T-helper 2 cell treated with Interferon-gamma antibody and Interleukin-4, amounts not matched to agents 5 μg/mL and 100 μg/mL, for 36 hours (primary cell): ENCODE results near the gene ACOT11.

Source experiments
- DNase-seq: peaks from one replicate; pipeline ENCODE4 v3.0.0; 2021; ENCODE audit warnings: low spot score
- H3K27ac Mint-ChIP-seq: one replicate; pipeline ENCODE4 v1.8.0; 2021; ENCODE audit warnings: mild to moderate bottlenecking, mixed read lengths
- H3K27me3 Mint-ChIP-seq: one replicate; pipeline ENCODE4 v1.8.0; 2021; ENCODE audit warnings: low read depth, mixed read lengths
- H3K36me3 Mint-ChIP-seq: one replicate; pipeline ENCODE4 v1.8.0; 2021; ENCODE audit warnings: low read depth, mixed read lengths
- H3K4me1 Mint-ChIP-seq: one replicate; pipeline ENCODE4 v1.8.0; 2021; ENCODE audit warnings: low read depth, mixed read lengths
- H3K4me3 Mint-ChIP-seq: one replicate; pipeline ENCODE4 v1.8.0; 2022; ENCODE audit warnings: mild to moderate bottlenecking, moderate library complexity, mixed read lengths
- H3K9me3 Mint-ChIP-seq: one replicate; pipeline ENCODE4 v1.8.0; 2021; ENCODE audit warnings: mixed read lengths

Gene ACOT11

DNA sequence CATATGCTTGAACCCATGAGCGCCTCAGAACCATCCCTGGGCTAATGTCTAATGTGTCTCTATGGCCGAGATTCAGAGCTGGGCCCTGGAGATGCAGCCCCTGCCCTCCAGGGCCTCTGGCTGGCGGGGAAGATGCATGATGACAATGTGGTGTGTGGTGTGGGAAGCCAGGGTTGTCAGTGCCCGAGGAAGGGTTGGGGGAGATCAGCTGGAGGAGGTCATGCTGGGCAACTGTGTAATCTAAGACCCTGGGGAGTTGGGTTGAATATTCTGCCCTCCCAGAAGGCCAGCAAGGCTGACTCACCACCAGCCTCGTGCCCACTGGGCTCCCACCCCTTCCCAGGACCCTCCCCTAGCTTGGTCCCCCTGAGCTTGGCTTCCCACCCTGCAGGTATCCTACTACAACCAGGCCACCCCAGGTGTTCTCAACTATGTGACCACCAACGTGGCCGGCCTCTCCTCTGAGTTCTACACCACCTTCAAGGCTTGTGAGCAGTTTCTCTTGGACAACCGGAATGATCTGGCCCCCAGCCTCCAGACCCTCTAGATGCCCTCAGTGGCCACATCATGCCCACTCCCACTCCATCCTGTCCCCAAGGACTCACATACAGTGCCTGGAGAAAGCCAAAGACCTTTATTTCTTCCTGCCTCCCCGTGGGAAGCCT lies 60.7 kb downstream of the ACOT11 start:
- no peak for DNase-seq
- Mint-ChIP-seq H3K4me3 (no peak overlapping the region), H3K27me3 (no peaks in the 10 kb centered on the region), H3K27ac (no peak overlapping the region), H3K9me3 (no peaks in the 10 kb centered on the region), H3K4me1 (peaks cover 7% of the 10 kb centered on the region), H3K36me3 (no peaks in the 10 kb centered on the region)

- H3K4me1 Mint-ChIP-seq: peaks cover 4% of the 10 kb centered on the region
- H3K36me3 Mint-ChIP-seq: no peaks in the 10 kb centered on the region
- H3K9me3 Mint-ChIP-seq: no peaks in the 10 kb centered on the region
- no peak overlapping the region for H3K4me3 Mint-ChIP-seq
- DNase-seq: no peak
- H3K27ac Mint-ChIP-seq: no peak overlapping the region
- no peaks in the 10 kb centered on the region for H3K27me3 Mint-ChIP-seq
Measured at GRCh38 chr1:54609301-54609921, 61.4 kb downstream of the ACOT11 start.

DNA sequence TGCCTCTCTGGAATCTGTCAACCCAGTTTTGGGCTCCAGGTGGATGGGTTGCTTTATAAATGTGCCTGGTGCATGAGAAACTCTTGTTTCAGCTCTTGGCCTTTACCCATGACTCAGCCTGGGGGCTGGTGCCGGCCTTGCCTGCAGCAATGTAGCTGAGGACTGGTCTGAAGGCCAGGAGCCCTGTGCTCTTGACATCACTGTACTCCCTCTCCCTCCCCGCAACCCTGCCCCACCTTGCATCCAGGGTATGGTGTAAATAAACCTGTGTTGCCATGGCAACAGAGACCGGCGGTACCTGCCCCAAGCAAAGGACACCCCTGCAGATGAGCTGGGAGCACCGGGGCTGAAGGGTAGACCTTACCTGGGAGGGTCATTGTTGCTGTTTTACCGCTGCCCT lies 62.0 kb downstream of the ACOT11 start:
- Mint-ChIP-seq H3K27me3 (no peaks in the 10 kb centered on the region), H3K36me3 (no peaks in the 10 kb centered on the region), H3K9me3 (no peaks in the 10 kb centered on the region), H3K27ac (no peak overlapping the region), H3K4me1 (no peaks in the 10 kb centered on the region), H3K4me3 (no peak overlapping the region)
- DNase-seq: no peak

DNA sequence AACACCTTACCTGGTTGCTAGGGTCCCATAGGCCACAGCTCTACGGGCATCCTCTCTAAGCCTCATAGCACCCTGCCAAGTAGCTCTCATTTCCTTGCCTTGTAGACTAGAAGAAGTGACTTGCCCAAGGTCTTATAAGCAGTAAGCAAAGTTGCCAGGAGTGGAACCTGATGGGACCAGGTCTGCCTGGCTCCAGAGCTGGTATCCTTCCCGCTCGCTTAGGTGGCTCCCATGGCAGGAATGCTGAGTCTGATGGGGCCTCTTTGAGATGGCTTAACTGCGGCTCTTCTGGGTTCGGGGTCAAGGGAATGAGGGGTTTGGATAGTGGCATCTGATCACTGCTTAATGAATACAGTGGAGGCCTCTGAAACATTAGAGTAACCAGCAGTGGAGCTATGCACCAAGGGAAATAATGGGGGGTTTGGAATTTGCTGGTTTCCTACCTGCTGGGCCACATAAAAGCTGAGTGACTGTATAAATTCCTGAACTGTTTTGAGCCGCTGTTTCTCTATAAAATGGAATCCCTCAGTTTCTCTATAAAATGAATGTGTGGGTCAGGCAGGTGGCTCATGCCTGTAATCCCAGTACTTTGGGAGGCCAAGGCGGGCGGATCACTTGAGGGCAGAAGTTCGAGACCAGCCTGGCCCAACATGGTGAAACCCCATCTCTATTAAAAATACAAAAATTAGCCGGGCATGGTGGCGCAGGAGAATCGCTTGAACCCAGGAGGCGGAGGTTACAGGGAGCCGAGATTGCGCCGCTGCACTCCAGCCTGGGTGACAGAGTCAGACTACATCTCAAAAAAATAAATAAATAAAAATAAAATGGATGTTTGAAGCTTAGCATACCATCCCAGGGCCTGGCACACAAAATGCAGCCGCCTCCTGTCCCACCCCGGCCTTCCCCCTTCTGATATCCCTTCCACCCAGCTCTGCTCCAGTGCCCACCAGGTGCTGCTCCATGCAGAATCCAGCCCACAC lies 62.9 kb downstream of the ACOT11 start:
- Mint-ChIP-seq H3K27ac (no peak overlapping the region), H3K4me1 (no peaks in the 10 kb centered on the region), H3K27me3 (no peaks in the 10 kb centered on the region), H3K9me3 (no peaks in the 10 kb centered on the region), H3K36me3 (no peaks in the 10 kb centered on the region), H3K4me3 (no peak overlapping the region)
- DNase-seq: no peak

GRCh38 chr1:54611621-54612020 lies 63.6 kb downstream of the ACOT11 start:
- Mint-ChIP-seq H3K27ac (no peak overlapping the region), H3K27me3 (no peaks in the 10 kb centered on the region), H3K4me1 (no peaks in the 10 kb centered on the region), H3K4me3 (no peak overlapping the region), H3K36me3 (no peaks in the 10 kb centered on the region), H3K9me3 (no peaks in the 10 kb centered on the region)
- no peak for DNase-seq

- no peak for DNase-seq
- Mint-ChIP-seq H3K9me3 (no peaks in the 10 kb centered on the region), H3K27me3 (no peaks in the 10 kb centered on the region), H3K36me3 (no peaks in the 10 kb centered on the region), H3K27ac (no peak overlapping the region), H3K4me3 (no peak overlapping the region), H3K4me1 (no peaks in the 10 kb centered on the region)
Measured at GRCh38 chr1:54614024-54614423, 66.0 kb downstream of the ACOT11 start.

- no peaks in the 10 kb centered on the region for H3K36me3 Mint-ChIP-seq
- no peak overlapping the region for H3K4me3 Mint-ChIP-seq
- no peak for DNase-seq
- no peaks in the 10 kb centered on the region for H3K9me3 Mint-ChIP-seq
- no peak overlapping the region for H3K27ac Mint-ChIP-seq
- no peaks in the 10 kb centered on the region for H3K4me1 Mint-ChIP-seq
- no peaks in the 10 kb centered on the region for H3K27me3 Mint-ChIP-seq
Measured at GRCh38 chr1:54614563-54614962, 66.5 kb downstream of the ACOT11 start.

DNA sequence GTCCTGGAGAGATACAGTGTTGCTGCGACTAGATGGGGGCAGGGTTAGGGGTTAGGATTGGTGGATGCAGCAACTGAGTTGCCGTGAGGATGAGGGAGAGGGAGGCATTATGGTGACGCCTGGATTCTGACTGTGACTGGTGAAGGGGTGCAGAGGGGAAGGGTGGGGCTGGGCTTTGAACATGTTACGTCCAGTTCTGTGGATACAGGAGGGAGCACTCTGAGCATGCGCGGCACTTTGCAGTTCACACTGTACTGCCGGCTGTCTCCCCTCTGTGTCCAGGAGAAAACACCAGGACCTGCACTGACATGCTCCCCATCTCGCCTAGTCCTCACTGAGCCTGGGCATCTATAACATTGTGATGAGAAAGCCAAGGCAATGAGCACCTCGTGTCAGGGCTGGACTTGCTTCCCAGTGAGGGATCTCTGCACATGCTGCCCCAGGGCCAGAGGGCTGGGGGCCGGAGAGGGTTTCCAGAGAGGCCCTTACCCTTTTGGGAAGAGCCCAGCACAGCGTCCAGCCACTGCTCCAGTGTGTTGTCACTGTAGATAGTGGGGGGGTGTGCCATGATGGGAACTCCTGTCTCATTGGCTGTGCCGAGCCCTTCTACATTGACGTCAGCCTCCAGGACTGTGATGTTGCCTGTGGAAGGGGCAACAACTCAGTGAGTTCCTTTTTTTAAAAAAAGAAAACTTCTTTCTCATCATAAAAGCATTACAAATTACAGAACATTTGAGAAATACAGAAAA lies 67.7 kb downstream of the ACOT11 start:
- no peak overlapping the region for H3K27ac Mint-ChIP-seq
- H3K27me3 Mint-ChIP-seq: no peaks in the 10 kb centered on the region
- H3K4me3 Mint-ChIP-seq: no peak overlapping the region
- H3K4me1 Mint-ChIP-seq: no peaks in the 10 kb centered on the region
- H3K9me3 Mint-ChIP-seq: no peaks in the 10 kb centered on the region
- no peak for DNase-seq
- H3K36me3 Mint-ChIP-seq: no peaks in the 10 kb centered on the region

DNA sequence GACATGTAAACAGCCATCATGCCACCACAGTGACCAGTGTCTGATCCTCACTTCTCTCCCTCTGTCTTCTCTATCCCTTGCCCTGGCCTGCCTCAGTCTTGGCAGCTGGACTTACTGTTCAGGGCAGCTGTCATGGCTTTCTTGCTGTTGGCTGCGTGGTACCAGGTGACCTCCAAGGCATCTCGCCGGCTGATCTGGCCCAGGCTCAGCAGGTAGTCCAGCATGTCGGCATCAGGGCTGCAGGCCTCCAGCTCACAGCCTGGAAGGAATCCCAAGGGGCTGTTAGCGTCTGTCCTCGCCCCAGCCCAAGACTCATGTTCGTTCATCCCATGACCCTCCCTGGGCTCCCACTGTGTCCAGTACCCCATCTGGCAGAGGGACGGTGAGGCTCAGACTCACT lies 71.7 kb downstream of the ACOT11 start:
- H3K27me3 Mint-ChIP-seq: no peaks in the 10 kb centered on the region
- no peak overlapping the region for H3K4me3 Mint-ChIP-seq
- H3K4me1 Mint-ChIP-seq: no peaks in the 10 kb centered on the region
- H3K36me3 Mint-ChIP-seq: no peaks in the 10 kb centered on the region
- no peak for DNase-seq
- no peaks in the 10 kb centered on the region for H3K9me3 Mint-ChIP-seq
- no peak overlapping the region for H3K27ac Mint-ChIP-seq

DNA sequence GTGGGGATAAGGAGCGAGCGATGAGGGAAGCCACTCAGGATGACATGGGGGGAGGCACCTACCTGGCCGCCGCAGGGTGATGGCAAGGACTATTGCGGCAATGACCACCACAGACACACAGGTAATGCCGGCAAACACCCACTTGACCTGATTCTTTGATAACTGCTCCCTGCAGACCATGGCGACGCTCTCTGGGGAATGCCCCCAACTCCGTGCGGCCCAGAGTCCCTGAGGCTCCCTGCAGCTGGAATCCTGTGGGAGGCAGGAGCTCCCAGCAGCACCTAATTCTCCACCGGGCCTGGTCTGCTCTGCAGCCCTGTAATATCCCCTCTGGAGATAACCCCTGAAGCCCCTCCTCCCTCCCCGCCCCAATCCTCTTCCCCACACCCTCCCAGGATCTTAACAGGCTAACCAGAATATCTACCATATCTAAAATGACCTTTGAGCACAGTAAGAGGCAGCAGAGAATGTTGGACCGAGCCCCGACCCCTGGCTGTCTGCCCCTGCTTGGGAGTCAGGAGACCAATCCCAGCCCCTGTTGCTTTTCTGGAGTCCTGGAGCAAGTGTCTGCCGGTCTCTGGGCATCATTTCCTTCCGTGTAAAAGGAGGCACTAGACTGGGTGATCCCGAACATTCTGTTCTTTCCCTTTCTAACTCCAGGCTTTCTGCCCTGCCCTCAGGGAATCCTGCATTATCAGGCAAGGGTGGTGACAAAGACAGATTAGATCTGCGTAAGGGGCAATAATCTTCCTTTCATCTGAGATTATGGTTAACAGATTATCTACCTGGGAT lies 75.4 kb downstream of the ACOT11 start, which contains the start of gene FAM151A:
Gene FAM151A, minus strand, starts transcription at position 310 of the 792 bp plus-strand sequence. Its CDS starts 130 bp downstream, at position 180.
- no peak within 1 kb of the TSS for H3K27ac Mint-ChIP-seq
- no peaks in the 10 kb centered on the region for H3K27me3 Mint-ChIP-seq
- H3K9me3 Mint-ChIP-seq: no peaks in the 10 kb centered on the region

DNA sequence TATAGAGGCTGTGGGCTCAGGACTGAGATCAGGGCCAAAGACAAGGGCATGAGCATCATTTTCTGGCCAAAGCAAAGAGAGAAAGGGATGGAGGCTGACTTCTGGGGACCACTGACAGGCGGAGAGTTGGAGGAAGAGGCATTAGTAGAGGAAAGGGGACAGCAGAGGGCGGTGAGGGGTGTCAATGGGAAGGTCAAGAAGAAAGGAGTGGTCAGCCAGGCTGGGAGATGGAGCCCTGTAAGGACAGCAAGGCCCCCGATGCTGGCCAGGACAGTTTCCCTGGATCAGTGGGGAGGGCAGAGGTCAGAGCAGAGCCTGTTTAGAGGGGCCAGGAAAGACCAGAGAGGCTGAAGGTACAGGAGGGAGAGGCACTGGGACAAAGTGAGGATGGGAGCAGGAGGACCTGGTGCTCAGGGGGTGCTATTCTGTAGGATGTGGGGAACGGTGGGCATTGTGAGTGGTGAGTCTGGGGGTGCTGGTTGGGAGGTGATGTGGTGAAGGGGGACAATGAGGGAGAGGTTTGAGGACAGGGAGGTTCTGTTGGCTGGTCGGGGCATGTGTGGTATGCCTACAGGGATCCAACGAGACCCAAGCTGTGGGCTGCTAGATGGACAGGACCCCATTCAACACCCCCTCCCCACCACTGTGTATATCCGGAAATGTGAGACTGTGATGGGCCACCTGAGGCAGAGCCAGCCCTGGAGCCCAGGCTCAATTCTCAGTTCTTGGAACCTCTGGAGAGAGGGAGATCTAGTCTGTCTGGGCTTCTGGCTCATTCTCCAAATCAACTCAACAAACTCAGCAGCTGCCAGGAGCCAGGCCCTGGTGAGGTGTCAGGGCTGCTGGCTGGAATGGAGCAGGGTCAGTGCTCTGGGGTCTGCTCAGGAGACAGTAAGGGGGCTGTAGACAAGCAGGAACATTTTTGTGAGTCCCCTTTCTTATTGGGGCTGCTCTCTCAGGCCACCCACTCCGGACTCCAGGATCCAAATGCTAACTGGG lies 76.7 kb downstream of the ACOT11 start:
- no peak for DNase-seq
- no peak overlapping the region for H3K4me3 Mint-ChIP-seq
- no peaks in the 10 kb centered on the region for H3K9me3 Mint-ChIP-seq
- H3K27ac Mint-ChIP-seq: no peak overlapping the region
- no peaks in the 10 kb centered on the region for H3K36me3 Mint-ChIP-seq
- no peaks in the 10 kb centered on the region for H3K4me1 Mint-ChIP-seq
- H3K27me3 Mint-ChIP-seq: no peaks in the 10 kb centered on the region

More for the DNA sequence above, 75.4 kb downstream of the ACOT11 start, which contains the start of gene FAM151A:
- Mint-ChIP-seq H3K4me3 (no peak within 1 kb of the TSS), H3K36me3 (no peaks in the 10 kb centered on the region), H3K4me1 (no peaks in the 10 kb centered on the region)
- no peak for DNase-seq

- Mint-ChIP-seq H3K27me3 (peaks cover under 1% of the 10 kb centered on the region), H3K4me3 (no peak overlapping the region), H3K36me3 (no peaks in the 10 kb centered on the region), H3K27ac (no peak overlapping the region), H3K9me3 (no peaks in the 10 kb centered on the region), H3K4me1 (no peaks in the 10 kb centered on the region)
- no peak for DNase-seq
Measured at GRCh38 chr1:54627196-54627595, 79.2 kb downstream of the ACOT11 start.
